ENCODE measurements around the gene ENTPD2. TPM values are rescaled to one million over a fixed set of nuclear protein-coding genes. Genes with fewer than 3 reads are reported as not detected.

Gene ENTPD2
- total and polyA plus RNA-seq, 8 donors: 0.71 to 4.7 (median 2.4) TPM

GRCh38 chr9:137096785-137097546, 43.1 kb upstream of the ENTPD2 start:
- H3K27ac ChIP-seq: no peak overlapping the region
- ATAC-seq (no peak), DNase-seq (no peak)
- peaks cover 0 to 88% of the 10 kb centered on the region in 2 donors for H3K36me3 ChIP-seq
- no peaks in the 10 kb centered on the region for H3K27me3 ChIP-seq
- no peak for TF ChIP-seq CTCF (IDR thresholded peaks at IDR 0.05)
- intact Hi-C loops (cut with DNase I): no loop called here
- no peak overlapping the region for H3K4me3 ChIP-seq
- H3K9me3 ChIP-seq: no peaks in the 10 kb centered on the region
- H3K4me1 ChIP-seq: no peaks in the 10 kb centered on the region

- Histone ChIP-seq H3K9me3 (no peaks in the 10 kb centered on the region), H3K4me3 (no peak overlapping the region), H3K27ac (no peak overlapping the region), H3K36me3 (peaks cover 0 to 87% of the 10 kb centered on the region in 2 donors), H3K4me1 (no peaks in the 10 kb centered on the region), H3K27me3 (no peaks in the 10 kb centered on the region)
- DNase-seq (no peak), ATAC-seq (peak; percentile 37)
- TF ChIP-seq CTCF (IDR thresholded peaks at IDR 0.05): no peak
- intact Hi-C loops (cut with DNase I): no loop called here
Measured at GRCh38 chr9:137095664-137096517, 42.0 kb upstream of the ENTPD2 start.

GRCh38 chr9:137089232-137089947, 35.5 kb upstream of the ENTPD2 start:
- no peaks in the 10 kb centered on the region for H3K27me3 ChIP-seq
- TF ChIP-seq CTCF (IDR thresholded peaks at IDR 0.05): no peak
- DNase-seq: no peak
- H3K4me1 ChIP-seq: peaks cover 17 to 31% of the 10 kb centered on the region in 2 donors
- no peaks in the 10 kb centered on the region for H3K9me3 ChIP-seq
- no peak overlapping the region for H3K4me3 ChIP-seq
- no peak overlapping the region for H3K27ac ChIP-seq
- ATAC-seq: no peak
- H3K36me3 ChIP-seq: peaks cover 0 to 24% of the 10 kb centered on the region in 2 donors
- intact Hi-C loops (cut with DNase I): no loop called here

- DNase-seq (no peak), ATAC-seq (no peak)
- Histone ChIP-seq H3K4me1 (peaks cover 17 to 40% of the 10 kb centered on the region in 2 donors), H3K4me3 (no peak overlapping the region), H3K9me3 (no peaks in the 10 kb centered on the region), H3K27me3 (no peaks in the 10 kb centered on the region), H3K27ac (no peak overlapping the region), H3K36me3 (peaks cover 0 to 25% of the 10 kb centered on the region in 2 donors)
- intact Hi-C loops (cut with DNase I): no loop called here
- no peak for TF ChIP-seq CTCF (IDR thresholded peaks at IDR 0.05)
Measured at GRCh38 chr9:137088121-137088520, 34.3 kb upstream of the ENTPD2 start.
